Measurements from ENCODE around the gene SHE.

SHE gene

GRCh38 chr1:154443274-154444013 is 58.8 kb downstream of the SHE start:
- no peak for DNase-seq

- no peak for DNase-seq
These were observed 60.0 kb downstream of the SHE start for GRCh38 chr1:154442006-154442740.

GRCh38 chr1:154441241-154441888 is 60.8 kb downstream of the SHE start:
- no peak for DNase-seq

GRCh38 chr1:154440036-154440804 is 62.0 kb downstream of the SHE start:
- no peak for DNase-seq

- DNase-seq = no peak
These were observed 65.8 kb downstream of the SHE start for GRCh38 chr1:154436433-154436832.

- no peak for DNase-seq
These were observed 66.5 kb downstream of the SHE start for GRCh38 chr1:154435599-154436200.

- DNase-seq = no peak
These were observed 67.7 kb downstream of the SHE start for GRCh38 chr1:154434346-154435085.

- no peak for DNase-seq
These were observed 68.9 kb downstream of the SHE start for GRCh38 chr1:154433161-154433764.

GRCh38 chr1:154431586-154432373 is 70.4 kb downstream of the SHE start:
- DNase-seq = peak; percentile 81

- DNase-seq = no peak
These were observed 71.3 kb downstream of the SHE start for GRCh38 chr1:154430903-154431302.

GRCh38 chr1:154429841-154430611 is 72.2 kb downstream of the SHE start:
- no peak for DNase-seq
